ENCODE data around the gene PRRC2B. TPM values are rescaled to one million over a fixed set of nuclear protein-coding genes. Genes with fewer than 3 reads are reported as not detected.
A peak's percentile ranks its signal among the peaks of the same experiment; 100 is the strongest.

The PRRC2B gene
- total RNA-seq, 1 donor, result 70.9 TPM

GRCh38 chr9:131516100-131516499, 122.2 kb downstream of the PRRC2B start:
- DNase-seq (ENCODE audit: insufficient read length, low spot score, missing footprints), result no peak
- peaks cover 81% of the 10 kb centered on the region for H3K36me3 ChIP-seq (ENCODE audit: insufficient read depth, low read length)

GRCh38 chr9:131516930-131517329, 123.0 kb downstream of the PRRC2B start:
- Histone ChIP-seq H3K36me3 (ENCODE audit: insufficient read depth, low read length) (peaks cover 79% of the 10 kb centered on the region), H3K4me3 (ENCODE audit: insufficient read depth, low read length) (no peak overlapping the region), H3K9me3 (ENCODE audit: low read depth, low read length) (no peaks in the 10 kb centered on the region), H4K20me1 (ENCODE audit: insufficient read depth, low read length) (no peaks in the 10 kb centered on the region), H3K79me2 (ENCODE audit: insufficient read depth, low read length) (no peaks in the 10 kb centered on the region), H3K27me3 (ENCODE audit: insufficient read depth, low read length) (no peaks in the 10 kb centered on the region), H3K27ac (ENCODE audit: low read depth, low read length) (no peak overlapping the region), H3K4me1 (ENCODE audit: insufficient read depth, low read length) (no peaks in the 10 kb centered on the region), H3K4me2 (ENCODE audit: insufficient read depth, low read length) (no peak overlapping the region), H2AFZ (ENCODE audit: low read length) (no peak overlapping the region)
- TF ChIP-seq CTCF (IDR thresholded peaks at IDR 0.05; ENCODE audit: extremely low read depth, low read depth, low read length), result no peak
- DNase-seq (ENCODE audit: insufficient read length, low spot score, missing footprints), result no peak

More at GRCh38 chr9:131516100-131516499, 122.2 kb downstream of the PRRC2B start:
- no peak overlapping the region for H3K4me3 ChIP-seq (ENCODE audit: insufficient read depth, low read length)
- H3K4me2 ChIP-seq (ENCODE audit: insufficient read depth, low read length), result no peak overlapping the region
- H3K27ac ChIP-seq (ENCODE audit: low read depth, low read length), result no peak overlapping the region
- H4K20me1 ChIP-seq (ENCODE audit: insufficient read depth, low read length), result no peaks in the 10 kb centered on the region
- no peak for TF ChIP-seq CTCF (IDR thresholded peaks at IDR 0.05; ENCODE audit: extremely low read depth, low read depth, low read length)
- no peaks in the 10 kb centered on the region for H3K27me3 ChIP-seq (ENCODE audit: insufficient read depth, low read length)
- H2AFZ ChIP-seq (ENCODE audit: low read length), result no peak overlapping the region
- H3K4me1 ChIP-seq (ENCODE audit: insufficient read depth, low read length), result no peaks in the 10 kb centered on the region
- H3K79me2 ChIP-seq (ENCODE audit: insufficient read depth, low read length), result no peaks in the 10 kb centered on the region
- no peaks in the 10 kb centered on the region for H3K9me3 ChIP-seq (ENCODE audit: low read depth, low read length)

DNA sequence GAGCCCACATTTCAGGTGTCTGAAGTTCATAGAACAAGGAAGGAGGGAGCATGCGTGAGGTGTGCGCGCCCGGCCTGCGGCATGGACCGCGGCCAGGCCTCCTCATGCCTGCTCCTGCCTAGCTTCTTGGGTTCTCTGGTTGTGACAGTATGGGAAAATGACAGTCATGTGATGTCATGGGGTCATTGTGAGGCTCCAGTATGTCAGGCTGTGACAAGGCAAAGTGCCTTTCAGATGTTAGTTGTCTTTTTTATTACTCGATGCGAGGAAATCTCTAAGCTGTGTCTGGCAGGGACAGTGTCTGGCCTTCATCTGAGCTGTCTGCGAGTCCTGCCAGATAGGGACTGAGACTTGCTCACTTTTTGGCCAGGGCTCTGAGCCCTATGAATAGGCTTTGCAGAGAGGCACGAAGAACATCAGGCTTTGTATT, 123.9 kb downstream of the PRRC2B start:
- H3K4me3 ChIP-seq (ENCODE audit: insufficient read depth, low read length), result no peak overlapping the region
- H3K27ac ChIP-seq (ENCODE audit: low read depth, low read length), result no peak overlapping the region
- DNase-seq (ENCODE audit: insufficient read length, low spot score, missing footprints), result peak; percentile 71
- no peaks in the 10 kb centered on the region for H3K9me3 ChIP-seq (ENCODE audit: low read depth, low read length)
- no peaks in the 10 kb centered on the region for H4K20me1 ChIP-seq (ENCODE audit: insufficient read depth, low read length)
- TF ChIP-seq CTCF (IDR thresholded peaks at IDR 0.05; ENCODE audit: extremely low read depth, low read depth, low read length), result no peak
- H3K79me2 ChIP-seq (ENCODE audit: insufficient read depth, low read length), result no peaks in the 10 kb centered on the region
- H3K27me3 ChIP-seq (ENCODE audit: insufficient read depth, low read length), result no peaks in the 10 kb centered on the region
- H3K4me2 ChIP-seq (ENCODE audit: insufficient read depth, low read length), result no peak overlapping the region
- peaks cover 78% of the 10 kb centered on the region for H3K36me3 ChIP-seq (ENCODE audit: insufficient read depth, low read length)
- no peak overlapping the region for H2AFZ ChIP-seq (ENCODE audit: low read length)
- H3K4me1 ChIP-seq (ENCODE audit: insufficient read depth, low read length), result no peaks in the 10 kb centered on the region

- no peak for TF ChIP-seq CTCF (IDR thresholded peaks at IDR 0.05; ENCODE audit: extremely low read depth, low read depth, low read length)
- Histone ChIP-seq H3K27ac (ENCODE audit: low read depth, low read length) (no peak overlapping the region), H3K27me3 (ENCODE audit: insufficient read depth, low read length) (no peaks in the 10 kb centered on the region), H3K4me1 (ENCODE audit: insufficient read depth, low read length) (no peaks in the 10 kb centered on the region), H3K9me3 (ENCODE audit: low read depth, low read length) (no peaks in the 10 kb centered on the region), H3K36me3 (ENCODE audit: insufficient read depth, low read length) (peaks cover 78% of the 10 kb centered on the region), H3K79me2 (ENCODE audit: insufficient read depth, low read length) (no peaks in the 10 kb centered on the region), H2AFZ (ENCODE audit: low read length) (no peak overlapping the region), H3K4me2 (ENCODE audit: insufficient read depth, low read length) (no peak overlapping the region), H3K4me3 (ENCODE audit: insufficient read depth, low read length) (no peak overlapping the region), H4K20me1 (ENCODE audit: insufficient read depth, low read length) (peaks cover 1% of the 10 kb centered on the region)
- no peak for DNase-seq (ENCODE audit: insufficient read length, low spot score, missing footprints)
Measured at GRCh38 chr9:131518553-131518952, 124.7 kb downstream of the PRRC2B start.

All from osteoblast (primary cell).